ENCODE measurements around the gene OCA2.
"Not testable (repeated sequence)": the region's sequence is repeated elsewhere in the genome, so short reads cannot be mapped to it uniquely, and the experiment has no call there.

OCA2 gene

DNA sequence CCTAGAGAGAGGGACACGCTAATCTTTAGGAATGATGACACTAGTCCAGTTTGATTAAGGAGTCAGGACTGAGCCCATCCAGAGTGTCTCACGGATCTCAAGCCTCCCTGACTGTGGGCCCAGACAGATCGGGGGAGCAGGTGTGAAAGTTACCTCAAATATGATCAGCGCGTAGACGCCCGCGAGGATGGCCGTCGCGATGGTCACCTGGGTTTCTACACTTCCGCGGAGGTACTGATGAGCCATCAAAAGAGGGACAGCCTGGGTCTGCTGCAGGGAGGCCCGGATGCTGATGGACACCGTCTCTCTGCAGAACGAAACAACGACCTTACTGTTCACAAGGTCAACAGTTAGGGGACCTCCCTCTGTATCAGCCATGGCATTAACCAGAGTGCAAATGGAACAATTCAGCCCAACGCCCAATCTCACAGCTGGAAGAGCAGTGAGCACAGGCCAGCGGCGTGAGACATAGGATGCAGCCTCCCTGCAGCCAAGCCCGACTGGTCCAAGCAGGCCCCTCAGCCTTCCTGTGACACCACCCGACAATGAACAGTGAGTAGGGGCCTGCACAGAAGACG is 84.4 kb downstream of the OCA2 start:
- no peak for DNase-seq (ENCODE audit: extremely low read depth, low read depth)

DNA sequence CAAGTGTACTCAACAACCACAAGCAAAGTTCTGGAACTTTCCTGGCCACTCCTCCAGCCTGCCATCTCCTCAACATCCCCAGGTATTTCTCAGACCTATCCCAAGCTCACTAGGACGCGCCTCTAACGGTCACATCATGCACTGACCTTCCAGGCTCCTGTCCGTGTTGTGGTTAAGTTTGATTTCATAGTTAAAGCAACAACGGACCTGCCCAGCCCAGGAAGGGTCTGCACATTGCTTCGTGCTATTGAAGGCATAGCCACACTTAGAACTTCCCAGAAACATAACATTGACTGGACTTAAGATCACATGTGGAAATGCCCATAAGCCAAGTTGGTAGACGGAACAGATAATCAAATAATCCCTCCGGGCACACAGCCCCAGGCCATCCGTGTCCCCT is 85.1 kb downstream of the OCA2 start:
- H3K4me3 ChIP-seq (replicated peaks; ENCODE audit: low read depth, low read length) = no peak overlapping the region
- DNase-seq (ENCODE audit: extremely low read depth, low read depth) = no peak
- TF ChIP-seq, protein P1, sequence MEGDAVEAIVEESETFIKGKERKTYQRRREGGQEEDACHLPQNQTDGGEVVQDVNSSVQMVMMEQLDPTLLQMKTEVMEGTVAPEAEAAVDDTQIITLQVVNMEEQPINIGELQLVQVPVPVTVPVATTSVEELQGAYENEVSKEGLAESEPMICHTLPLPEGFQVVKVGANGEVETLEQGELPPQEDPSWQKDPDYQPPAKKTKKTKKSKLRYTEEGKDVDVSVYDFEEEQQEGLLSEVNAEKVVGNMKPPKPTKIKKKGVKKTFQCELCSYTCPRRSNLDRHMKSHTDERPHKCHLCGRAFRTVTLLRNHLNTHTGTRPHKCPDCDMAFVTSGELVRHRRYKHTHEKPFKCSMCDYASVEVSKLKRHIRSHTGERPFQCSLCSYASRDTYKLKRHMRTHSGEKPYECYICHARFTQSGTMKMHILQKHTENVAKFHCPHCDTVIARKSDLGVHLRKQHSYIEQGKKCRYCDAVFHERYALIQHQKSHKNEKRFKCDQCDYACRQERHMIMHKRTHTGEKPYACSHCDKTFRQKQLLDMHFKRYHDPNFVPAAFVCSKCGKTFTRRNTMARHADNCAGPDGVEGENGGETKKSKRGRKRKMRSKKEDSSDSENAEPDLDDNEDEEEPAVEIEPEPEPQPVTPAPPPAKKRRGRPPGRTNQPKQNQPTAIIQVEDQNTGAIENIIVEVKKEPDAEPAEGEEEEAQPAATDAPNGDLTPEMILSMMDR (IDR thresholded peaks at IDR 0.05; ENCODE audit: low read depth, low read length, missing control alignments) = no peak

More for the DNA sequence above, 84.4 kb downstream of the OCA2 start:
- no peak overlapping the region for H3K4me3 ChIP-seq (replicated peaks; ENCODE audit: low read depth, low read length)
- TF ChIP-seq, protein P1 (IDR thresholded peaks at IDR 0.05; ENCODE audit: low read depth, low read length, missing control alignments) = no peak

DNA sequence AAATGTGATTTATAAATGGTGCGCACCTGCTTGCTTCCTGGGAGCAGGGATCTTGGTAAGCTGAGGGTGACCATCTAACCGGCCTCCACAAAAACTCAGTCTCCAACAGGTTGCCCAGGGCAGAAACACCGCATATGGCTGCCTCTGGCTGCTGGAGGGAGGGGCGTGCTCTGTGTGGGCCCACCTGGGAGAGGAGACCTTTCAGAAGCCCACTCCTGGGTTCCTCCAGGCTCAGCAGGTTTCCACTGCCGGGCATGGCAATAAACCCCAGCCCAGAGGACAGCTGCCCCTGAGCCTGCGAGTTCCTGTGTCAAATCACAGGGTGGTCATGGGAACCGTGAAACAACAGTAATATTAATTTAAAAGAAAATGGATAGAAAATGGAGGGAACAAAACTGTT is 85.6 kb downstream of the OCA2 start:
- no peak for DNase-seq (ENCODE audit: extremely low read depth, low read depth)
- H3K4me3 ChIP-seq (replicated peaks; ENCODE audit: low read depth, low read length) = no peak overlapping the region
- TF ChIP-seq, protein P1 (IDR thresholded peaks at IDR 0.05; ENCODE audit: low read depth, low read length, missing control alignments) = no peak

DNA sequence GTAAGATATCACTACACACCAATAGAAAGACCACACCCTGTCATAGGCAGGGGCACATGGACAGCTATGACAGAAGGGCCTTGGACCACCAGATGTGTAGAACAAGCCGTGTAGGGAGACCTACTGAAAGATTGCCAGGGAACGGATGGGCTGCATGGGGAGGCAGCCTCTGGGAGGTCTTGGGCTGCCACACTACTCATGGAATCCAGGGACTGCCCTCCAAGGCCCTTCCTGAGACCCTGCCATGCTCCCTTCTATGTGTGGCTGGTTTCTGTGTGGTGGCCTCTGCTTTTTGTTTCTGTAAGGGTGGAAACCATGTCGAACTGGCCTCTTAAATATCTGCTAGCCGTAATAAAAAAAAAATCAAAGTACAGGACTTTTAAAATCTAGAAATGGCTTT is 86.9 kb downstream of the OCA2 start:
- DNase-seq (ENCODE audit: extremely low read depth, low read depth) = no peak
- TF ChIP-seq, protein P1 (IDR thresholded peaks at IDR 0.05; ENCODE audit: low read depth, low read length, missing control alignments) = no peak
- H3K4me3 ChIP-seq (replicated peaks; ENCODE audit: low read depth, low read length) = no peak overlapping the region

- not testable (repeated sequence) for DNase-seq (ENCODE audit: extremely low read depth, low read depth)
Measured at GRCh38 chr15:28008175-28008574, 90.9 kb downstream of the OCA2 start.

GRCh38 chr15:28006116-28006905 is 92.8 kb downstream of the OCA2 start:
- TF ChIP-seq, protein P1 (IDR thresholded peaks at IDR 0.05; ENCODE audit: low read depth, low read length, missing control alignments) = no peak
- H3K4me3 ChIP-seq (replicated peaks; ENCODE audit: low read depth, low read length) = no peak overlapping the region
- DNase-seq (ENCODE audit: extremely low read depth, low read depth) = no peak

More at GRCh38 chr15:28008175-28008574, 90.9 kb downstream of the OCA2 start:
- not testable (repeated sequence) for H3K4me3 ChIP-seq (replicated peaks; ENCODE audit: low read depth, low read length)

- no peak for DNase-seq (ENCODE audit: extremely low read depth, low read depth)
- TF ChIP-seq, protein P1 (IDR thresholded peaks at IDR 0.05; ENCODE audit: low read depth, low read length, missing control alignments) = no peak
- H3K4me3 ChIP-seq (replicated peaks; ENCODE audit: low read depth, low read length) = no peak overlapping the region
Measured at GRCh38 chr15:28005004-28005527, 94.0 kb downstream of the OCA2 start.

Measured in HFF-Myc (cell line).